HG02943 (cell line): Measurements from ENCODE around the gene TRIM46.
"Not testable (repeated sequence)": the region's sequence is repeated elsewhere in the genome, so short reads cannot be mapped to it uniquely, and the experiment has no call there.

Experiments
- ATAC-seq: cut with Tn5 transposase; IDR thresholded peaks from one replicate; pipeline ENCODE4 v1.9.1; 2021; ENCODE audit warnings: mild to moderate bottlenecking, low read depth, moderate library complexity; ENCODE audit not compliant: unreplicated experiment

TRIM46 gene

GRCh38 chr1:155137154-155137949 is 36.3 kb upstream of the TRIM46 start:
- no peak for ATAC-seq

- no peak for ATAC-seq
Measured at GRCh38 chr1:155139895-155140629, 33.6 kb upstream of the TRIM46 start, which contains the start of gene DPM3. Gene DPM3, minus strand, starts transcription at chr1:155140531. Its CDS starts 291 bp downstream, at chr1:155140240.

GRCh38 chr1:155140630-155140953 is 33.1 kb upstream of the TRIM46 start:
- no peak for ATAC-seq

- ATAC-seq: no peak
Measured at GRCh38 chr1:155141749-155142148, 31.9 kb upstream of the TRIM46 start.

GRCh38 chr1:155145491-155145890 is 28.2 kb upstream of the TRIM46 start:
- no peak for ATAC-seq

- ATAC-seq: not testable (repeated sequence)
Measured at GRCh38 chr1:155155996-155156643, 17.5 kb upstream of the TRIM46 start.

GRCh38 chr1:155158991-155159390 is 14.7 kb upstream of the TRIM46 start:
- no peak for ATAC-seq

GRCh38 chr1:155160128-155160527 is 13.5 kb upstream of the TRIM46 start:
- no peak for ATAC-seq

GRCh38 chr1:155162631-155163030 is 11.0 kb upstream of the TRIM46 start:
- not testable (repeated sequence) for ATAC-seq

GRCh38 chr1:155163785-155164184 is 9.9 kb upstream of the TRIM46 start:
- ATAC-seq: not testable (repeated sequence)

GRCh38 chr1:155164625-155165024 is 9.0 kb upstream of the TRIM46 start:
- not testable (repeated sequence) for ATAC-seq

GRCh38 chr1:155166051-155166470 is 7.6 kb upstream of the TRIM46 start:
- no peak for ATAC-seq

- ATAC-seq: no peak
Measured at GRCh38 chr1:155166471-155167165, 7.0 kb upstream of the TRIM46 start.

GRCh38 chr1:155167166-155168104 is 6.2 kb upstream of the TRIM46 start:
- no peak for ATAC-seq

- not testable (repeated sequence) for ATAC-seq
Measured at GRCh38 chr1:155168105-155168445, 5.6 kb upstream of the TRIM46 start.

- no peak for ATAC-seq
Measured at GRCh38 chr1:155168456-155169210, 5.0 kb upstream of the TRIM46 start.

- ATAC-seq: no peak
Measured at GRCh38 chr1:155169541-155169940, 4.1 kb upstream of the TRIM46 start.

- no peak for ATAC-seq
Measured at GRCh38 chr1:155170101-155170785, 3.4 kb upstream of the TRIM46 start.
